Stimulated activated naive CD4-positive, alpha-beta T cell (primary cell): ENCODE data around the gene MAGI2.

Experiments used
- DNase-seq, 6 experiments: peaks; one replicate each; lab custom pipeline; 2025; lab: John Stamatoyannopoulos, UW

MAGI2 gene

DNA sequence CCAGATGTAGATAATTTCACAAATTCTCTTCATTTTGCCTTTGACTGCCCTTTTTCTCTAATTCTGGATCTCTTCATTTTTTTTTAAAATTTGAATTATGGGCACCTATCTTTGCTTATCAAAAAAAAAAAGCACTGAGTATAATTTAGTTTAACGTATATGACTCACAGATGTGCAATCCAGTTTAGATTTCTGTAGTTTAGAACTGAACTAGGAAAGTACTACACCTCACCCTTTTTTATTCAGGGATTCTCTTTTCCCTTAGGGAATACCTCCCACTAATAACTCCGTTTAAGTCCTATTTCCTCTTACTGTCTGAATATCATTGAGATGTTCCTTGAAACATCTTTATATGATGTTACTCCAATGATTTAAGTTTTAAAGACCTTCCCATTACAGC lies 665.0 kb downstream of the MAGI2 start:
- no peak for DNase-seq

DNA sequence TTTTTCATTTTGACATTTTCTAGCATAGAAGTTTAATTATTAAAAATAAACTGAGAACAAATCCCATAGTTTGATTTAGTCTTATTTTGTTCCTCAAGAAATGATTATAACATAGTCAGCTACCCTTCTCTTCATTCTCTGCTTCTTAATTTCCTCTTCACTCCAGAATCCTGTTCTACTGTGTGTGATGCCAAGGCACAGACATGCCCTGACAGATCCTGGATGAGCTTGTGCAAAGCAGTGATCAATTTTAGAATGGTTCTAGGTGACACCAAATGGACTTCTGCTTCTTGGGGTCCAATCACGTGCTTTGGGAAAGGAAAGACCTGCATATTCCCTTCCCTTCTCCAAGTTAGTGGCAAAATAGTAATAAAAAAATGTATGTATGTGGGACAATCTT lies 665.6 kb downstream of the MAGI2 start:
- DNase-seq, result no peak

DNA sequence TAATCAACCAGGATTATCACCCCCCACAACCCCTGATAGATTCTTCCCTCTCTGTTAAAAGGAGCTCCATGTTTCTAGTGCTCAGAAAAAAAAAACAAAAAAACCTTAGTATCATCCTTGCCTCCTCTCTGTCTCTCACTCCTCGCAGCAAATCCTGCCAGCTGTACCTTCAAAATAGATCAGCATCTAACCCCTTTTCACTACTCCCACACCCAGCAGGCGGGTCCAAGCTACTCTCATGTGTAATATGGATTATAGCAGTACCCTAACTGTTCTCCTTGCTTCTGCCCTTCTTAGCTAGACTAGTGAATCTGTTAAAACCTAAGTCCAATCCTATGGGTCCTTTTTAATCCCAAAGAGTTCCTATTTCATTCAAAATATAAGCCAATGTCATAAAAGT lies 667.4 kb downstream of the MAGI2 start:
- DNase-seq, result no peak

DNA sequence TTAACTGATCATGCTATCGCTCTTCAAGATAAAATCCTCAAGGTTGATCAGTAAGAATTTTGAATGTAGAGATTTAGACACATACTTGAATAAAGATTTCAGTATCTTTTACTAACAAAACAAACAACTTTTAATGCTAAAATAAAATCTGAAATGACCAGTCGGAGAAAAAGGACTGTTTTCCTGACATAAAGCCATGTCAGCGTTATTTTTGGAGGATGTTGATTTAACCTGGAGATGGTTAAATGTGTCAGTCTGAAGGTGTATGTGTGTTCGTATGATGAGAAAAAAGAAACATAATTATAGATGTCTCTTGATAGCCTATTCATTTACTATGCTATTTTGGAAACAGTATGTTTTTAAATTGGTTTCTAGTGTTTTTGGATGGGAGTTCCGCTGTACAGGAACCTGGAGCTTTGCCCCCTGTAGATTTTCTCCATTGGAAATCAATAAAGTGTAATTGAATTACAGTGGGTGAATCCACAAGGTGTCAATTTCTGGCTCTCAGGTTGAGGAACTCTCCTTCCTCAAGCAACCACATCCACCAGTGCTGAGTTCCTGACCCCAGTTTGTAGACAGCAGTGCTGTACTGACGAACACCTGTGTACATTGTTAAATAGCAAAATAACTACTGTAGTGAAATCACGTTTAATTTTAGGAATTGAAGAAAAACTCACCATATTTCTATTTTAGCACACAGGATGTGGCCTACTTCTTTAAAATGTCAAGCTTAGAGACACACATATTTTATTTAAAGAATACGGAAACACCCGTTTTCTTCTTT lies 670.1 kb downstream of the MAGI2 start:
- DNase-seq, result no peak

DNA sequence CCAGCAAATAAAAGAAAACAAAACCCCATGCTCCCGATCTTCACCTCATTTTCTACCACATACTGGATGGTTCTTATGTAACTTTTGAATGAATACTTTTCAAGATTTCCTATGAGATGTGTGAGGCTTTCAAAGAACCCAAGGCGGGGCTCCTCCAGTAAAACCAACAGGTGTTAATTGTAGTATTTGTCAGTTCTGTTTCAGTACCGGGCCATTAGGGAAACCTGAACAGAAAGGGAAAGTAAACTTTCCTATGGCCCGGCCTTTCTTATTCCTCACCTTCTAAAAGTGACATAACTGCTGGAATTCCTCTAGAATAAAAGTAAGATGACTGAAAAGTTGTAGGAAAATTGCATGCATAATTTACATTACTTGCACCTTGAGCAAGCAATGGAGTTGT lies 672.9 kb downstream of the MAGI2 start:
- no peak for DNase-seq

DNA sequence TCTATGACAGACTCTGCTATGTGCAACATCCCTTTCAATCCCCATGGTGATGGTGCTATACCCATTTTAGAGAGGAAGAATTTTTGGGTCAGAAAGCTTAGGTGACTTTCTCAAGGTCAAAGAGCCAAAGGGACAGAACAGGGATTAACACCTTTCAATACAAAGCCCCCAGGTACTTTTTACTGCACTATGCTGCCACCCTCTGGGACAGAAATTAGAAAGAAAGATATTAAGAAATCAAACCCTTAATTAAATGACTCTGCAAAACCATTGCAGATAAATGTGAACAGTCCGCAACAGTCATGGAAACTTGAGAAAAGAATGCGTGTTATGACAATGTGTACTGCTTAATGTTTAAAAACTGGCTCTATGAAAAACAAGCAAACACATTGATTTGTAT lies 673.7 kb downstream of the MAGI2 start:
- no peak for DNase-seq

DNA sequence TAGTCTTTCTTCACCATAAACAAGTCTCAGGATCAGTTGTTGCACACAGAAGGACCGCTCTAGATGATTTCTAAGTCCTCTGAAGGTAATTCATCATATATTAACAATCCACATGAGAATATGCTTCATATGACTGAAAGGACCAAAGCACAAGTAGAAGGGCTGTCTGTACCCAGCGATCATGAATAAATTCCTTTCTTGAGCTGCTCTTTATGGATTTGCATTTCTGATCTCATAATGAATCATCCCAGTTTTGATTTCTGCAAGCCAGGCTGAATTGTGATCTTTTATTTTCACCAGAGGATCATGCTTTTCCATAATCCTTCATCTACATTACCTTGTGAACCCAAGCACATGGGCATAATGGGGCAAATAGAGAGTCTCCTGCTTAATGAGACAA lies 675.6 kb downstream of the MAGI2 start:
- DNase-seq, result no peak

DNA sequence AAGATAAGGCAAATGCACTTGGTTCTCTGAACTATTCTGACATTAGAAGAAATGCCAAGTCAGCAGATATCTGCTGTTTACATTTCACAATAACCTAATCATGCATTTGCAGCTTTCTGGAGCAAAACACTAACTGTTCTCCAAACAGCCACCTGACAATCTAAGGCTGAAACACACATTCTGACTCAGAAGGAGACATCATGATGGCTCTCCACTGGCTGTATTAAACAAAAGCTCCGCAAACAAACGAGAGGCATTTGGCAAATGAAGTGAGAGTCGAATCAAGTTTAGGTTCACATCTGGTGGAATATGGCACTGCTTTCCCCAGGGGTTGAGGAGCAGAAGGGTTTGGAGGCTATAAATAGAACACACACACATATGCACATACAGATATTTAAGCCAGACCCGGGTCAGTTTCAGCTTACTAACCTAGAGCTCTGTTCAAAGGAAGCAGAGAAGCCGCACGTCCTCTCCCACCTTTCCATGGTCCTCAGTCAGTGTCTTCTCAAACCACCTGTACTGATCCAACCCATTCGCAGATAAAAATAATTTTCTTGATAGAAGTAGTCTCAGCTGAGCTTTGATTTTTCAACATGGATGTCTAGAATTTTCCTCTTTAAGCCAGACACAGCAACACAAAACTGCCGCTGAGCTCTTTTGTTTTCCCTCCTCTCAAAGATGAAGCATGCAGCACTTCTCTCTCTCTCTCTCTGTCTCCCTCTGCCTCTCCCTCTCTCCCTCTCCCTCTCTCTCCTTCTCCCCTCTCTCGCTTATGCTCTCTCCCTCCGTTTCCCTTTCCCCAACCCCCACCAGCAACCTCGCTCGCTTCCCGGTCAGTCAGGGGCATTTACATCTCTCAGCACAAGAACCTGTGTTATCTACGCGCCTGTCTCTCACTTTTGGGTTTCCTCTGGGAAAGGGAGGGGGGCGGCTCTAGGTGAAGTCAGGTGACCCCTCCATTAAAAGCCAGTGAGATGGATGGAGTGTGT lies 682.8 kb downstream of the MAGI2 start:
- no peak for DNase-seq

DNA sequence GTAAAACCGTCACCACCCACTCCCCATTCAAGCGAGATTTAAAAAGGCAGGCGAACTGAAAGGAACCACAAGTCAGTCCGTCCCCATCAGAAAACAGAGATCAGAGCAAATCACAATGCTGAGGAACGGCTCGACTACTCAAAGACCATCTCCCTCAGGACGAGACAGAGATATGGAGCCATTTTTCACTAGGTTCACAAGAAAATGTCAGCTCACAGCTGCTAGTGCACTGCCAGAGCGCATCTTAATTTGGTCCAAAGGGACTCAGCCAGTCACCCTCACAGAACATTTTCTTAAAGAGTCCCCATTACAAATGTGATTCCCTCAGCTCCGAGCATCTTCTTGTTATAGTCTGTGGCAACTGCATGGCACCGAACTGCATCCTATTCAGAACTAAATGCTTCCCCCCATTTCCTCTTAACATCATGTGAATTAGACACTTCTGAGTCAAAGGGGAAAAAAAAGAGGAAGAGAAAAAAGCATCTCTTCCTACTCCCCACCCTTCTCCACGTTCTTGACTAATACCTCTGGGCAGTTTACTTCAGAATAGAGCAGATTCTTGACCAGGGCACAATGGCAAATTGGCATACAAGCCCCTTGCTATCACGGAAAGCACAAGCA lies 683.9 kb downstream of the MAGI2 start:
- no peak for DNase-seq

DNA sequence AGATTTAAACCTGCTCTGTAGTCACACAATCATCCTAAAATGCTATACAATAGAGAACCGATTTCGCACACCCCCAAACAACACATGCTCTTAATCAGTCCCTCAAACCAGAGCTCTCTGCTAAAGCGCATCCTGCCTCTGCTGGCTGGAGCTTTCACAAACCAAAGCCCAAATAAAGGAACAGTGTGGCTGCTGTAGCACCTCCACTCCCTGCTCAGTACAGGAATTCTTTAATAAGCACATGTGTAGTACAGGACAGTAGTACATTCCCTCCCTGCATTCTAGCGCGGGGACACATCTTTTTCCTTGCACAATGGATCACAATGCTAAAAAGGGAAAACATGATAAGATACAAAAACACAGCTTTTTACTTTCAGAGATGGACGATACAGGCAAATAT lies 684.6 kb downstream of the MAGI2 start:
- DNase-seq, result no peak

DNA sequence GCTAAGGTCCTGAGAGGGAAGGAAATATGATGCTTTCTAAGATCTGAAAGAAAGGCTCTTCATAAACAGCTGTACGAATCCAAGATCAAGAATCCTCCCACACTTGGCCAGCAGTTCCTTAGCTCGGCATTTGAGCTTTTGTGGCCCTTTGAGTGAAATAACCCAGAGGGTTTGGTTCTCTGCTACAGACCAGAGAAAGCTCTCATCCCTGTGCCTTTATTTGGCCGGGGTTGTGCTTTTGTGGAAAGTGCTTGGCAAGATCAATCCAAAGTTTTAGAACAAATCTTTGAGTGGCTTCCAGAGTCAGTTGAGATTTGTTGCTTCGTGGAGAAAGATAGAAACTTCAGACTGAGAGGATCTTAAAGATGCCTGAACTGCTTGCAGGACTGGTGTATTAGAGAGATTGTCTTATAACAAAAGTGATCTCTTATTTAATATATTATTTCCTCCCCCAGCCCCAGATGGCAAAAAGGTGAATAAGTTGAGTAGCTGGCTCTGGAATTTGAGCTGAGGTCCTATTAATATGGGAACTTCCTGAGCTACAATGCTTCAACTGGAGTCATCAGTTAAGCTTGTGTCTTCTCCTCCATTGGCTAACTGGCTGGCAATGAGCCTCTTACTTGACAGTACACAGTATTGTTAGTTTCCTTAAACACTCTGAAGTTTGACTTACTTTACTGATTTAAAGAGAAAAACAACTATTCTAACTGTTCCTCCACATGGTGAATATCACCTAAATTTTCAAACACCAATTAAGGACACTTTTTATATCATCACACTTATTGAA lies 687.3 kb downstream of the MAGI2 start:
- DNase-seq, result no peak

DNA sequence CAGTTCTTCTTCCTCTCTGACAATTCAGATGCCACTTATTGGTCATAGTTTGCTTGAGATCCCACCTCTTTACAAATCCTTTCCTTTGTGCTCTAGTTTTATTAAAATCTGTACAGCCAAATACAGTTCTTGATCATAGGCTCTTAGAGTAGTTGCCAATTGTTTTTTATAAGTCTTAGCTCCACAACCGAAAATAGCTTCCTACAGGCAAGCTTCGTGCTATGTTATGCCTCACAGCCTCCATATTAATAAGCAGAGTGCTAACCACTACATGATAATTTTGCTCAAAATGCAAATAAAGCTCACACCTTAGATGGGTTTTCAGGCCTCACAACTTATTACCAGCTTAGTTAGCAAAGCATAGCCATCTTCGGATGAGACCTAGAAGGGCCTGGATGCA lies 688.9 kb downstream of the MAGI2 start:
- DNase-seq, result no peak

DNA sequence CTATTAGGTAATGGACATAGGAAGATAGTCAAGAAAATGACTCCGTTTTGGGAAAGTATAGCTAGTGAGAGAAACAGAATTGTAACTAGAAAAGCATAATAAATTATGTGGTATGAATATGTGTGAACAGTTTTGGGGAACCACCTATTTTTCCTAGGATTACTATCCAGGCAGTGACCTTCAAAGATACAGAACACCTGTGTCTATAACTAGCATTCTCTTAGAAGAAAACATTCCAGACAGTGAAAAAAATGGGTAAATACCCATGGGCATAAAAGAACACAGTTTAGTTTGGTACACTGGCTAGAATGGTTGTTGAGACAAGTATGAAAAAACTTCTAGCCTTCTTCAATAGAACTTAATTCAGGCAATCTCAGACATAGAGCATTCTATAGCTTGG lies 690.8 kb downstream of the MAGI2 start:
- DNase-seq, result no peak

DNA sequence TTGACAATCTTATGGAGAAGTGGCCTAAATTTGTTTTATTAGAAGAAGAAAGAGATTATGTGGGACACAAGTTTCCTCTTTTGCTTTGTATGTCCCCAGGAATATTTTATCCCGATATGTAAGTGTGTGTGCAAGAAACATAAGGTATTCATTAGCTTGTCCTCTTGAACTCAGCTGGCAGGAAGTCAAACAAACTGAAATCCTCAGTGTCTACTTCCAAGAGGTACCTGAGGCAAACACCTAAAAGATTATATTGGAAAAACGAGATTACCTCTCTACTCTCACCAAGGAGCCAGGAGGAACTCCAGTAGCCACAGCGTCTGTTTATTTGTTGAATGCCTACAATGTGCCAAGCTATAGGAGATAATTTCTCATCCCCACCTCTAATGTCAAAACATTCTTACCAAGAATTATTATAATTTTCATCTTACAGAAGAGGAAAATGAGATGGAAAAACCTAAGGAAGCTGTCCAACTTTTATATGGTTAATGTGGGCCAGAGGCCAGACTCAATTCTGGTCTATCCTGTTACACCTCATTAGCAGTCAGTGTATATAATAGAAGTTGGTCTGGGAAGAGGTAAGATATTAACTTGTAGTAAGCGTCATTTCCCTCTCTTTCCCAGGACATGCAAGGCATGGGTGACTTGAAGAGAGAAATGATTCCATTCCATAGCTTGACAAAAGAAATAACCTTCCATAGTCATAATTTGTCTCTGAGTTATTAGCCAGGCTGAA lies 692.7 kb downstream of the MAGI2 start:
- DNase-seq, result no peak

DNA sequence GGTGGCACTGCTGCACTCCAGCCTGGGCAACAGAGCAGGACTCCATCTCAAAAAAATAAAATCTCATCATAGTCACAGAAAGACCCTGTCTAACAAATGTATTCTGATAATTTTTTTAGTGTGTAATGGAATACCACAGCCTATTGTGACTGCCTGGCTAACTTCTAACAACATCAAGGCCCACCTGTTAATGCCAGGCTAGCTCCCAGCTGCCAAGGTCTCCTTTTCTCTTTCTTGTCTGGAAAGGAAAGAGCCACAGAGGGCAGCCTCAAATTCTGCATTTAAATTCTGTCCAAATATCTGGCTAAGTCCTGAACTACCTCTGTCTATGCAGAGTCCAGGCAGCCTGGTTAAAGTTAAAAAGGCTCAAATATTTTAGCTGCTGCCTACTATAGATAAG lies 700.9 kb downstream of the MAGI2 start:
- DNase-seq, result no peak

DNA sequence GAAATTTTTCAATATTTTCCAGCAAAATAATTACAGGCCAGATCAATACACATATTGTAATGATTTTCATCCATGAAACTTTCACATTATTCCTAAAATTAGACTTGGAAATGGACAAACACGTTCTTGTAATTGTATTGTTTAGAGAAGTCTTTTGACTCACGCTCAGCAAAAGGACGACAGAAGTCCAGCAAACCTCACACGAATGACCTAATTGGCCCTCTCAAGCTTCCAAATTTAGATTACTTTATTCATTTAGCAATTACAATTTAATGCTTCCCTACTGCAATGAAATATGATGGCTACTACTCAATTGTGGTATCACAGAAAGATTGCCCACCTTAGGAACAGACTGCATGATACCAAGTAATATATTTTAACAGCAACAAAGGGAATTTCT lies 702.2 kb downstream of the MAGI2 start:
- no peak for DNase-seq

DNA sequence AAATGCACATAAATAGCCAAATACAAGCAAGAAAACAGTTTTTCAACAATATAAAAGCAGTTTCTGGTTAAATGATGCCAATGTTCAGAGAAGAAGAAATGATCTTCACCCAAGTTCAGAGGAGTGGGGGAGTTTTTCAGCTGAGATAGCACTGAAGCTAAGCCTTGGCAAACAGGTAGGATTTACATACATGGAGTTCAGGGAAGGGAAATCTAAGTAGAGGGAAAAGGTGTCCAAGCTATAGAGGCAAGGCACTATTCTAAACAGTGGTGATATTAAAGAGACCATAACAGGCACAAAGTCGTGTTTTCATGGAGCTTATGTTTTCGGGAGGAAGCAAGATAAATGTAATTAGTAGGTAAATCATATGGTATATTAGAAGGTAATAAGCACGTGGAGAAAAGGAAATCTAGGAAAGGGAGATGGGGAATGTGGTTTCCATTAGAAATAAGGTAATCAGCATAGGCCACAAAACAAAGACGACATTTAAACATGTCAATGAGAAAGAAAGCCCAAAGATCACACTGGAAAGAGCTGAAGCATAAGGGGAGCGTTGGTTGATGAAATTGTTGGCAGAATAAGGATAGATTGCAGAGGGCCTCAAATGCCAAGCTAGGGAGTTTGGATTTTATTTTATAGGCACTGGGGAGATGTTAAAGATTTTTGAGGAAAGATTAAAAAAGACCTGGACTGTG lies 704.3 kb downstream of the MAGI2 start:
- DNase-seq, result no peak

DNA sequence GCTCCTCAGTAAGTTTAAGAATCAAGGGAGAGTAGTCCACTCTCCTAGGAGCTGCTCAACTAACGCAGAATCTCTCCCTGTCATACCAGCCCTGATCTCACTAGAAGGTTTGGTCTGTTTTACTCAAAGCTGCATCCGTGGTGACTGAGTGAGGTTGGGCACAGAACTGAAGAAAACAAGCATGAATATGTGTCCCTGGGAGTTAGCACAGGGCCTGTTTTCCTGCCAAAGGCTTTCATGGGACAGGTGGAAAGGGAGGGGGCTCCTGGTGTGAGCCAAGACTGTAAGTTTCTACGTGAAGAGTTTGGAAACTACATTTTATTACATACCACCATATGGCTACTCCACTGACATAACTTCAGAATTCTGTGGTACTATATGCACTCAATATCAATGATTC lies 705.9 kb downstream of the MAGI2 start:
- no peak for DNase-seq

DNA sequence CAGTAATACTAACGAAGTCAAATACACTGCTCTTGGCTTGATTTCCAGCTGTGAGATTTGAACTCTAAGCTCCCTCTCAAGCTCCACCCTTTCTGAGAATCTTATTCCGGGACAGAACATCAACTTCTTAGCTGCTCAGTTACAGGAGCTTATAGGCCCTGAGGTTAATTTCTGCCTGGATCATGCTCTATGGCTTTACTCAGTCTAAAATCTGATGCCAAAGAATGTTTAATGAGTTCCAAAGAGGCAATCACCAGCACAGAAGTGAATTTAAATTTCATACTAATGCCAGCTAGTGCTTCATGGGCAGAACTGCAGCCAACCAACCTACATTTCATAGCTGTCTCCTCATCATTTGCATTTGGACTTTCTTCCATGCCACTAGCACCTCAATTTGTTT lies 707.2 kb downstream of the MAGI2 start:
- no peak for DNase-seq

DNA sequence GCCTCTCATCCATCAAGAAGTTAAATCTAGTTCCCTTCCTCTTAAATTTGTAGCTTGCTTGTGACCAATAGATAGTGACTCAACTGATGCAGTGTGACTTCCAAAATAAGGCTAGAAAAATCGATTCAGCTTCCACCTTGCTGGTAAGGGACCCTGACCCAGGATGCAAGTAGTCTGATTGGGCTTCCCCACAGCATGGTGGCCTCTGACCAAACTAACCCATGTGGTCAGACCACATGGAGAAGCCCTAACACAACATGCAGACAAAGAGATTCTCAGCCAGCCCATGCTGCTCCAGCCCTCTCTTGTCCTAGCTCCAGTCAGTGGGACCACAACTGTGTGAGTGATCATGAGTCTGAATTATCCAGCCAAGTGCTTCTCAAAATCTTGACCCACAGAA lies 710.8 kb downstream of the MAGI2 start:
- no peak for DNase-seq

DNA sequence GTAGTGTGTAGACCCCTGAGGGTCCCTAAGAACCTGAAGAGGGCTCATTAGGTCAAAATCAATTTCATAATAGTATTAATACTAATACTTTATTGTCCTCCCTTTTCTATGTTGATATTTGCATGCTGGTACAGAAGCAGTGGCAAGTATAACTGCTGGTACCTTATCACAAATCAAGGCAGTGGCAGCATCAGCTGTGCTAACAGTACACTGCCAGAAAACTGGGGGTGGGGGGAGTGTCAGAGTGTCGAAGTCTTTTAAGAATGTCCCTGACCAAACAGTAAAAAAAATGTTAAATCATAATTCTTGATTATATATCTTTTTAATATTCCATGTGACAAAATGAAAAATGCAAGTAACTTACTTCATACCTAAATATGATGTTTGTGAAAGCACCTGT lies 716.9 kb downstream of the MAGI2 start:
- DNase-seq, result no peak
